ENCODE results near the gene ZNF804B.

The ZNF804B gene

GRCh38 chr7:88759230-88760135 lies at the start of gene ZNF804B:
ZNF804B (plus strand) TSS chr7:88759700; CDS start chr7:88759977, 277 bp downstream.
- no peak for DNase-seq

GRCh38 chr7:88735920-88736319 lies 23.6 kb upstream of the ZNF804B start:
- no peak for DNase-seq

GRCh38 chr7:88737632-88738031 lies 21.9 kb upstream of the ZNF804B start:
- no peak for DNase-seq

GRCh38 chr7:88746126-88746525 lies 13.4 kb upstream of the ZNF804B start:
- DNase-seq: no peak

- no peak for DNase-seq
These were observed 2.7 kb upstream of the ZNF804B start for GRCh38 chr7:88756802-88757201.

GRCh38 chr7:88757371-88757770 lies 2.1 kb upstream of the ZNF804B start:
- no peak for DNase-seq

GRCh38 chr7:88758381-88759229 lies 895 bp upstream of the ZNF804B start:
- DNase-seq: no peak

- DNase-seq: no peak
These were observed 626 bp downstream of the ZNF804B start for GRCh38 chr7:88760136-88760515.

- no peak for DNase-seq
These were observed 2.3 kb downstream of the ZNF804B start for GRCh38 chr7:88761779-88762178.

GRCh38 chr7:88771417-88771816 lies 11.9 kb downstream of the ZNF804B start:
- no peak for DNase-seq

- no peak for DNase-seq
These were observed 13.3 kb downstream of the ZNF804B start for GRCh38 chr7:88772776-88773175.

GRCh38 chr7:88775838-88776237 lies 16.3 kb downstream of the ZNF804B start:
- DNase-seq: no peak

- no peak for DNase-seq
These were observed 28.3 kb downstream of the ZNF804B start for GRCh38 chr7:88787777-88788176.

GRCh38 chr7:88789480-88790064 lies 30.1 kb downstream of the ZNF804B start:
- DNase-seq: no peak

- no peak for DNase-seq
These were observed 32.4 kb downstream of the ZNF804B start for GRCh38 chr7:88791891-88792290.

- DNase-seq: no peak
These were observed 32.9 kb downstream of the ZNF804B start for GRCh38 chr7:88792361-88792760.

- no peak for DNase-seq
These were observed 36.1 kb downstream of the ZNF804B start, which contains the start of gene TEX47 for GRCh38 chr7:88795553-88795952. TEX47 (minus strand) TSS chr7:88795737; CDS start chr7:88794942, 795 bp downstream.

- DNase-seq: no peak
These were observed 41.5 kb downstream of the ZNF804B start for GRCh38 chr7:88801046-88801445.

- no peak for DNase-seq
These were observed 47.0 kb downstream of the ZNF804B start for GRCh38 chr7:88806280-88807037.

- no peak for DNase-seq
These were observed 59.1 kb downstream of the ZNF804B start for GRCh38 chr7:88818552-88818951.

GRCh38 chr7:88826222-88826621 lies 66.7 kb downstream of the ZNF804B start:
- no peak for DNase-seq

- DNase-seq: no peak
These were observed 75.7 kb downstream of the ZNF804B start for GRCh38 chr7:88835147-88835728.

Measured in activated CD4-positive, alpha-beta T cell treated with anti-CD3 and anti-CD28 coated beads, Interleukin-2, amount 50 U/mL, for 1 hour (primary cell).